Stomach (tissue), 4 donors: ENCODE data around the gene MSL2.

Source experiments
- CTCF ChIP-seq, 7 experiments: fragments of 450-650 bp in 4 of 7; fragments of 200-600 bp in 3 of 7; sonication (generic) in 3 of 7; IDR thresholded peaks; one replicate each; pipeline ENCODE4 v1.5.1; 2016 to 2019; ENCODE audit warnings: antibody characterized with exemption in 7 of 7, control low read depth in 2 of 7, mild to moderate bottlenecking in 1 of 7
- POLR2A ChIP-seq, 4 donors: fragments of 450-650 bp; IDR thresholded peaks; one replicate each; pipeline ENCODE4 v1.6.1; 2016; ENCODE audit warnings: antibody characterized with exemption in 4 of 4, control low read depth in 2 of 4, mild to moderate bottlenecking in 1 of 4, moderate library complexity in 1 of 4
- POLR2AphosphoS5 ChIP-seq, 3 donors: sonication (generic); formaldehyde crosslinking; IDR thresholded peaks; one replicate each; pipeline ENCODE4 v1.6.1; 2016; ENCODE audit warnings: antibody characterized with exemption in 3 of 3

- TF ChIP-seq CTCF (IDR thresholded peaks at IDR 0.05) (no peak), POLR2A (IDR thresholded peaks at IDR 0.05) (no peak), POLR2AphosphoS5 (IDR thresholded peaks at IDR 0.05) (no peak)
Observed at GRCh38 chr3:136237103-136237502, 41.0 kb upstream of the MSL2 start.
